NT2/D1 (cell line): ENCODE measurements around the gene FIGNL2.

Experiments used
- SUZ12 ChIP-seq: IDR thresholded peaks from 2 replicates; pipeline ENCODE4 v1.6.1; 2011; ENCODE audit not compliant: insufficient read length, insufficient read depth; ENCODE audit errors: extremely low read depth
- ZNF274 ChIP-seq: IDR thresholded peaks from 2 replicates; pipeline ENCODE4 v1.6.1; 2011; ENCODE audit warnings: mild to moderate bottlenecking, low read depth, low read length

GRCh38 chr12:51848326-51848727 is at the start of gene FIGNL2:
- no peak for TF ChIP-seq ZNF274
- TF ChIP-seq SUZ12 = no peak
